ENCODE measurements around the gene AK3.

Gene AK3

DNA sequence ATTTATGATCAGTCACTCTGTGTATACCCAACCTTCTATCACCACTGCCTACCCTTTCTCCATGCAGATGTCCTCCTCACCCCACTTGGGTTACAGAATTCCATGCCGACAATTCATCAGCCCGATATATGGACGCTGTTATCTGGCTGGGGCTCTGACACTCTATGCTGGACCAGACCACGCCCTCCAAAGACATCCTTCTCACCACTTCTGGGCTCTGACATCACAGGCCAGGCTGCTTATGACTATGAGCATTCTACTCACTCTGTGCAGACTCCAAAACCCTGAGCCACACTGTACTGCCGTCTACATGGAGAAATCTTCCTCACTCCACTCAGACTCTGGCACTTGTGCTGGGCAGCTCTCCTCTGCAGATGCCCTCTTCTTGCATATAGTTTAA, 7.6 kb upstream of the AK3 start:
- no peak overlapping the region for H3K27ac ChIP-seq (ENCODE audit: low read depth, low read length)
- H3K27me3 ChIP-seq (ENCODE audit: insufficient read depth, low read length): no peaks in the 10 kb centered on the region
- no peaks in the 10 kb centered on the region for H3K79me2 ChIP-seq (ENCODE audit: control insufficient read depth, insufficient read depth, low read length, unreplicated experiment)
- no peak overlapping the region for H2AFZ ChIP-seq (ENCODE audit: low read length, unreplicated experiment)
- H3K4me1 ChIP-seq (ENCODE audit: control insufficient read depth, insufficient read depth, low read length, unreplicated experiment): no peaks in the 10 kb centered on the region
- H3K4me3 ChIP-seq (ENCODE audit: low read depth, low read length): no peak overlapping the region
- no peaks in the 10 kb centered on the region for H3K36me3 ChIP-seq (ENCODE audit: insufficient read depth, low read length)

DNA sequence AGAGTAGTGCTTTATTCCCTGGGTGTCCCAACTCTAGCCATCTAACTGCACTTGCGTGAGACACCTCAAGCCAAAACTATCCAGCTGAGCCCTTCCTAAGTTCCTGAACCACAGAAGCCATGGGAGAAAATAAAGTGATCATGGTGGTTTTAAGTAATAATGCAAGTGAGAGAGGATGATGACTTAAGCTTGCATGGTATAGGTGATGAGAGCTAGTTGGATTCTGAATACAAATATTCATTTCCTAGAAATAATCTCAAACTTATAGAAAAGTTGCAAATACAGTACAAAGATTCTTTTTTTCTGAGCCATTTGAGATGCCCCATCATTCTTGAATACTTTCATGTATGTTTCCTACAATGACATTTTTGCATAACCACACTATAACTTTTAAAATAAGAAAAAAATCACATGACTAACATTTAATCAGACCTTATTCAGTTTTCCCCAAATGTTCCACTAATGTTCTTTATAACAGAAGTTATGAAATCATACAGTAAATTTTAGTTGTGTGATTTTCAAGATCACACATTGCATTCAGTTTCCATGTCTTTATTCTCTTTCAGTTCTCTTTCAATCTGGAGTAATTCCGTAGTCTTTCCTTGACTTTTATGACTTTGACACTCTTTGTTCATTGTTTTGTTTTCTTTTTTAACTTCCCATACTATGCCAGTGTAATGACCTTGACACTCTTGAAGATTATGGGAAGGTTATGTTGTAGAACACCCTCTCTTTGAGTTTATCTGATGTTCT, 5.5 kb upstream of the AK3 start:
- Histone ChIP-seq H3K36me3 (ENCODE audit: insufficient read depth, low read length) (no peaks in the 10 kb centered on the region), H3K4me1 (ENCODE audit: control insufficient read depth, insufficient read depth, low read length, unreplicated experiment) (no peaks in the 10 kb centered on the region), H2AFZ (ENCODE audit: low read length, unreplicated experiment) (no peak overlapping the region)

DNA sequence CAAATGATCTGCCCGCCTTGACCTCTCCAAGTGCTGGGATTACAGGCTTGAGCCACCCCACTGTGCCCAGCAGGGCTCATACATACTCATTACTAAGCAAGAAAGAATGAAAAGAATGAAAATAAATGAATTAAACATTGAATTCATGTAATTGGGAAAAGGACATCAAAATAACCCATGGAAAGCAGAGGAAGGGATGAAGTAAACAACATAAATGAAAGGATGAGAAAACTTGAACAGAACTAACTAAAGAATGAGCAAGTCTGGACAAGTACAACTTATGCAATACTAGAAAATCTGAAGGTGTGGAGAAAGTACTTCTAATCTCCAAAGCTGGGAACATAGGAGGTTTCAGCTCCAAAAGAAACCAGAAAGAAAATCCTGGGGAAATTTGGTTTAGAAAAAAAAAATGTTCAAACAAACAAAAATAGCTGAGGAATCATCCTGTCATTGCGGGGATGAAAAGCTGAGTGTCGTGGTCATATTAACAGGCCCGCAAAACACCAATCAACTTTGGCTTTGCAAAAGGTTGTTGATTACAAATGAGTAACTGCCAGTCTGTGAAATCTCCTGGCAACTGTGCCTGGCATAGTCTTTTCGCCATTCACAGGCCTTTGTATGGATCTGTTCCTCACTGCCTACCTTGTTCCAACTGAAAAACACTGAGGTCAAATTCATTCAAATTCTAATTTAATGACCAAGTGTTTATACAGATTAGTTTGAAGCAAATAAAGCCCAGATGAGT, 2.3 kb upstream of the AK3 start:
- no peaks in the 10 kb centered on the region for H3K36me3 ChIP-seq (ENCODE audit: insufficient read depth, low read length)
- peaks cover 7% of the 10 kb centered on the region for H3K4me1 ChIP-seq (ENCODE audit: control insufficient read depth, insufficient read depth, low read length, unreplicated experiment)
- H3K79me2 ChIP-seq (ENCODE audit: control insufficient read depth, insufficient read depth, low read length, unreplicated experiment): peaks cover 16% of the 10 kb centered on the region
- no peaks in the 10 kb centered on the region for H3K27me3 ChIP-seq (ENCODE audit: insufficient read depth, low read length)
- H2AFZ ChIP-seq (ENCODE audit: low read length, unreplicated experiment): no peak overlapping the region
- peak overlapping the region; percentile 35 for H3K27ac ChIP-seq (ENCODE audit: low read depth, low read length)
- H3K4me3 ChIP-seq (ENCODE audit: low read depth, low read length): no peak overlapping the region

More for the DNA sequence above, 5.5 kb upstream of the AK3 start:
- no peaks in the 10 kb centered on the region for H3K79me2 ChIP-seq (ENCODE audit: control insufficient read depth, insufficient read depth, low read length, unreplicated experiment)
- H3K4me3 ChIP-seq (ENCODE audit: low read depth, low read length): no peak overlapping the region
- no peaks in the 10 kb centered on the region for H3K27me3 ChIP-seq (ENCODE audit: insufficient read depth, low read length)
- no peak overlapping the region for H3K27ac ChIP-seq (ENCODE audit: low read depth, low read length)

- Histone ChIP-seq H3K27me3 (ENCODE audit: insufficient read depth, low read length) (no peaks in the 10 kb centered on the region), H3K36me3 (ENCODE audit: insufficient read depth, low read length) (peaks cover 3% of the 10 kb centered on the region; the same call in 1 of the 2 replicates), H3K4me1 (ENCODE audit: control insufficient read depth, insufficient read depth, low read length, unreplicated experiment) (peaks cover 11% of the 10 kb centered on the region), H2AFZ (ENCODE audit: low read length, unreplicated experiment) (no peak overlapping the region), H3K27ac (ENCODE audit: low read depth, low read length) (no peak overlapping the region), H3K4me3 (ENCODE audit: low read depth, low read length) (peak overlapping the region; percentile 95; the same call in 1 of the 2 replicates), H3K79me2 (ENCODE audit: control insufficient read depth, insufficient read depth, low read length, unreplicated experiment) (peaks cover 25% of the 10 kb centered on the region)
Observed at GRCh38 chr9:4742246-4742645, 1.2 kb upstream of the AK3 start.

- peak overlapping the region; percentile 95 for H2AFZ ChIP-seq (ENCODE audit: low read length, unreplicated experiment)
- H3K27me3 ChIP-seq (ENCODE audit: insufficient read depth, low read length): no peaks in the 10 kb centered on the region
- H3K4me3 ChIP-seq (ENCODE audit: low read depth, low read length): peak overlapping the region; percentile 95
- peaks cover 4% of the 10 kb centered on the region; the same call in 1 of the 2 replicates for H3K36me3 ChIP-seq (ENCODE audit: insufficient read depth, low read length)
- H3K4me1 ChIP-seq (ENCODE audit: control insufficient read depth, insufficient read depth, low read length, unreplicated experiment): peaks cover 11% of the 10 kb centered on the region
- no peak overlapping the region for H3K27ac ChIP-seq (ENCODE audit: low read depth, low read length)
- H3K79me2 ChIP-seq (ENCODE audit: control insufficient read depth, insufficient read depth, low read length, unreplicated experiment): peaks cover 30% of the 10 kb centered on the region
Observed at GRCh38 chr9:4741365-4742089, 525 bp upstream of the AK3 start.

GRCh38 chr9:4740388-4740637, 689 bp downstream of the AK3 start:
- H3K4me3 ChIP-seq (ENCODE audit: low read depth, low read length): peak overlapping the region; percentile 95
- peak overlapping the region; percentile 52 for H2AFZ ChIP-seq (ENCODE audit: low read length, unreplicated experiment)
- H3K36me3 ChIP-seq (ENCODE audit: insufficient read depth, low read length): peaks cover 4% of the 10 kb centered on the region; the same call in 1 of the 2 replicates
- H3K4me1 ChIP-seq (ENCODE audit: control insufficient read depth, insufficient read depth, low read length, unreplicated experiment): peaks cover 11% of the 10 kb centered on the region
- H3K27ac ChIP-seq (ENCODE audit: low read depth, low read length): peak overlapping the region; percentile 23; the same call in 1 of the 2 replicates
- H3K79me2 ChIP-seq (ENCODE audit: control insufficient read depth, insufficient read depth, low read length, unreplicated experiment): peaks cover 35% of the 10 kb centered on the region
- H3K27me3 ChIP-seq (ENCODE audit: insufficient read depth, low read length): no peaks in the 10 kb centered on the region

GRCh38 chr9:4739587-4740387, 1.2 kb downstream of the AK3 start:
- Histone ChIP-seq H3K79me2 (ENCODE audit: control insufficient read depth, insufficient read depth, low read length, unreplicated experiment) (peaks cover 36% of the 10 kb centered on the region), H2AFZ (ENCODE audit: low read length, unreplicated experiment) (peak overlapping the region; percentile 52), H3K4me1 (ENCODE audit: control insufficient read depth, insufficient read depth, low read length, unreplicated experiment) (peaks cover 11% of the 10 kb centered on the region), H3K27ac (ENCODE audit: low read depth, low read length) (peak overlapping the region; percentile 23; the same call in 1 of the 2 replicates), H3K4me3 (ENCODE audit: low read depth, low read length) (peak overlapping the region; percentile 95), H3K36me3 (ENCODE audit: insufficient read depth, low read length) (peaks cover 4% of the 10 kb centered on the region; the same call in 1 of the 2 replicates), H3K27me3 (ENCODE audit: insufficient read depth, low read length) (no peaks in the 10 kb centered on the region)

DNA sequence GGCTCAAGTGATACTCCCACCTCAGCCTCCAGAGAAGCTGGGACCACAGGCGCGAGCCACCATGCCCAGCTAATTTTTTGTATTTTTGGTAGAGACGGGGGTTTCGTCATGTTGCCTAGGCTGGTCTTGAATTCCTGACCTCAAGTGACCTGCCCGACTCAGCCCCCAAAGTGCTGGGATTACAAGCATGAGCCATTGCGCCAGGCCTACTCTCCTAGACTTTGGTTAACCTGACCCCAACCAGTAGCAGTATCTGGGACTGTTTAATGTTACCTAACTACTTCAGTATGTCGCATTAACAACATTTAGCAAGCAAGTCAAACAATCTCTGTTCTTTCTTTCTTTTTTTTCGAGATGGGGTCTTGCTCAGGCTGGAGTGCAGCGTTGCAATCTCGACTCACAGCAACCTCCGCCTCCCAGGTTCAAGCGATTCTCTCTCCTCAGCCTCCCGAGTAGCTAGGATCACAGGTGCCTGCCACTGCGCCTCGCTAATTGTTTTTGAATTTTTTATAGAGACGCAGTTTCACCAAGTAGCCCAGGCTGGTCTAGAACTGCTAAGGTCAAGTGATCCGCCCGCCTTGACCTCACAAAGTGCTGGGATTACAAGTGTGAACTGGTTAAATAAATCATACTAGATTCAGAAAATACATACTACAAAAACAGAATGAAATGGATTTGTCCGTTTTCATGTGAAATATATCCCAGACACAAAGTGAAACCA, 2.0 kb downstream of the AK3 start:
- H2AFZ ChIP-seq (ENCODE audit: low read length, unreplicated experiment): no peak overlapping the region
- H3K27me3 ChIP-seq (ENCODE audit: insufficient read depth, low read length): no peaks in the 10 kb centered on the region
- peaks cover 43% of the 10 kb centered on the region for H3K79me2 ChIP-seq (ENCODE audit: control insufficient read depth, insufficient read depth, low read length, unreplicated experiment)
- peak overlapping the region; percentile 95 for H3K4me3 ChIP-seq (ENCODE audit: low read depth, low read length)
- H3K4me1 ChIP-seq (ENCODE audit: control insufficient read depth, insufficient read depth, low read length, unreplicated experiment): peaks cover 11% of the 10 kb centered on the region
- H3K27ac ChIP-seq (ENCODE audit: low read depth, low read length): no peak overlapping the region
- peaks cover 6% of the 10 kb centered on the region; the same call in 1 of the 2 replicates for H3K36me3 ChIP-seq (ENCODE audit: insufficient read depth, low read length)

- H3K27me3 ChIP-seq (ENCODE audit: insufficient read depth, low read length): no peaks in the 10 kb centered on the region
- no peak overlapping the region for H3K4me3 ChIP-seq (ENCODE audit: low read depth, low read length)
- peaks cover 6% of the 10 kb centered on the region; the same call in 1 of the 2 replicates for H3K36me3 ChIP-seq (ENCODE audit: insufficient read depth, low read length)
- peaks cover 61% of the 10 kb centered on the region for H3K79me2 ChIP-seq (ENCODE audit: control insufficient read depth, insufficient read depth, low read length, unreplicated experiment)
- no peak overlapping the region for H2AFZ ChIP-seq (ENCODE audit: low read length, unreplicated experiment)
- H3K4me1 ChIP-seq (ENCODE audit: control insufficient read depth, insufficient read depth, low read length, unreplicated experiment): peaks cover 11% of the 10 kb centered on the region
- no peak overlapping the region for H3K27ac ChIP-seq (ENCODE audit: low read depth, low read length)
Observed at GRCh38 chr9:4734150-4734549, 6.9 kb downstream of the AK3 start.
